Activated B cell treated with CpG ODN at 0.5 μM for 24 hours (primary cell): ENCODE measurements around the gene AADAC. TPM values are rescaled to one million over a fixed set of nuclear protein-coding genes. Genes with fewer than 3 reads are reported as not detected.
"Not testable (repeated sequence)": the region's sequence is repeated elsewhere in the genome, so short reads cannot be mapped to it uniquely, and the experiment has no call there.

ENCODE experiments used
- ATAC-seq: fragments of 200-7000 bp; cut with Tn5 transposase; one replicate; pipeline ENCODE4 v1.10.0; 2021; ENCODE audit warnings: low read depth, mild to moderate bottlenecking, moderate library complexity
- CTCF ChIA-PET: fragments of 350-600 bp; sonication (Branson Sonifier 250); formaldehyde crosslinking; loops from one replicate; lab custom pipeline; 2021; ENCODE audit warnings: antibody characterized with exemption; lab: Charles Lee
- POLR2A ChIA-PET: fragments of 350-600 bp; sonication (Branson Sonifier 250); formaldehyde crosslinking; loops from one replicate; lab custom pipeline; 2021; ENCODE audit warnings: antibody characterized with exemption; lab: Charles Lee
- DNase-seq: peaks from one replicate; pipeline ENCODE4 v3.0.0; 2022
- H3K27ac Mint-ChIP-seq: one replicate; pipeline ENCODE4 v1.8.0; 2020; ENCODE audit warnings: mixed read lengths
- H3K27me3 Mint-ChIP-seq: one replicate; pipeline ENCODE4 v1.8.0; 2021; ENCODE audit warnings: mixed read lengths
- H3K36me3 Mint-ChIP-seq: one replicate; pipeline ENCODE4 v1.8.0; 2021; ENCODE audit warnings: low read depth, mixed read lengths
- H3K4me1 Mint-ChIP-seq: one replicate; pipeline ENCODE4 v1.8.0; 2021; ENCODE audit warnings: mixed read lengths
- H3K4me3 Mint-ChIP-seq: one replicate; pipeline ENCODE4 v1.8.0; 2020; ENCODE audit warnings: mild to moderate bottlenecking, mixed read lengths
- H3K9me3 Mint-ChIP-seq: one replicate; pipeline ENCODE4 v1.8.0; 2020; ENCODE audit warnings: mixed read lengths
- CTCF ChIP-seq: fragments of 200-600 bp; IDR thresholded peaks from one replicate; pipeline ENCODE4 v1.8.0; 2022; ENCODE audit warnings: antibody characterized with exemption, mild to moderate bottlenecking
- intact Hi-C: fragments of 100-400 bp; cut with micrococcal nuclease; formaldehyde crosslinking; loops from one replicate; pipeline ENCODE4 v1.15.1; 2024
- total RNA-seq: library from RNA; stranded (reverse); gene quantifications from 2 replicates; pipeline ENCODE4 v1.2.3, GENCODE V29; 2022

AADAC gene
- total RNA-seq, 1 donor from 2014 or later = not detected

- POLR2A ChIA-PET = no interaction called here
- CTCF ChIA-PET = interaction anchor here (0.7 to 4.0 kb wide), 12 partner anchors 371 to 682 kb away, joined by 3 to 41 read pairs (median 6); no protein-coding TSS in a partner anchor
- DNase-seq = no peak
- no peaks in the 10 kb centered on the region for H3K9me3 Mint-ChIP-seq
- peak; percentile 13 for TF ChIP-seq CTCF
- H3K4me1 Mint-ChIP-seq = no peaks in the 10 kb centered on the region
- H3K27me3 Mint-ChIP-seq = peaks cover 3% of the 10 kb centered on the region
- intact Hi-C loops = loop anchor here (1.0 to 5.0 kb wide), 7 partner anchors 400 to 1052 kb away; no protein-coding TSS in a partner anchor
- no peaks in the 10 kb centered on the region for H3K36me3 Mint-ChIP-seq
- ATAC-seq = no peak
- H3K27ac Mint-ChIP-seq = no peak overlapping the region
- no peak overlapping the region for H3K4me3 Mint-ChIP-seq
Measured at GRCh38 chr3:151839313-151839631, 25.4 kb downstream of the AADAC start.

GRCh38 chr3:151841801-151842200 is 27.9 kb downstream of the AADAC start:
- Mint-ChIP-seq H3K9me3 (no peaks in the 10 kb centered on the region), H3K36me3 (no peaks in the 10 kb centered on the region), H3K27me3 (no peaks in the 10 kb centered on the region), H3K4me1 (no peaks in the 10 kb centered on the region), H3K4me3 (no peak overlapping the region), H3K27ac (no peak overlapping the region)
- ChIA-PET POLR2A (no interaction called here), CTCF (no interaction called here)
- DNase-seq (no peak), ATAC-seq (no peak)
- no peak for TF ChIP-seq CTCF
- intact Hi-C loops = no loop called here

DNA sequence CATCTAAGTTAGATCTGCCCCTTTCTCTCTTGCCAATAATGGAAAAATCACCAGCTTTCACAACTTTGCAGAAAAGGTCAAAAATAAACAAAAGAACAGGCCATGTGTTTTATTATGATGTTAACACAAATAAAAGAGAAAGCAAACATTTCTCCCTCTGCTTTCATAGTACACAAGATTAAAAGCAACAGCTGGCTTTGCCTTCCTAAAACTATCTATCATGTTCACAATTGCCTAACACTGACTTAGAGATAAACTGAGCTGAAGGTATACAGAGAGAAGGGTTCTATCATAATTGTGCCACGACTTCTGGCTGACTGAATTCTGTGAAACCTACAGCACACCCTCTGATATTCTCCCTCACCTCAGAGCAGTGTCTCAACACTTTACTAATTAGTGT is 29.4 kb downstream of the AADAC start:
- H3K4me1 Mint-ChIP-seq = no peaks in the 10 kb centered on the region
- ATAC-seq (no peak), DNase-seq (no peak)
- no peaks in the 10 kb centered on the region for H3K9me3 Mint-ChIP-seq
- no peaks in the 10 kb centered on the region for H3K36me3 Mint-ChIP-seq
- POLR2A ChIA-PET = no interaction called here
- CTCF ChIA-PET = no interaction called here
- no peaks in the 10 kb centered on the region for H3K27me3 Mint-ChIP-seq
- no peak overlapping the region for H3K4me3 Mint-ChIP-seq
- H3K27ac Mint-ChIP-seq = no peak overlapping the region
- no peak for TF ChIP-seq CTCF
- intact Hi-C loops = no loop called here

- H3K36me3 Mint-ChIP-seq = no peaks in the 10 kb centered on the region
- no peak overlapping the region for H3K27ac Mint-ChIP-seq
- no peaks in the 10 kb centered on the region for H3K4me1 Mint-ChIP-seq
- no peak overlapping the region for H3K4me3 Mint-ChIP-seq
- ATAC-seq = no peak
- no peak for TF ChIP-seq CTCF
- peaks cover 3% of the 10 kb centered on the region for H3K27me3 Mint-ChIP-seq
- ChIA-PET CTCF (no interaction called here), POLR2A (no interaction called here)
- intact Hi-C loops = no loop called here
- no peak for DNase-seq
- peaks cover 5% of the 10 kb centered on the region for H3K9me3 Mint-ChIP-seq
Measured at GRCh38 chr3:151845306-151845905, 31.5 kb downstream of the AADAC start.

DNA sequence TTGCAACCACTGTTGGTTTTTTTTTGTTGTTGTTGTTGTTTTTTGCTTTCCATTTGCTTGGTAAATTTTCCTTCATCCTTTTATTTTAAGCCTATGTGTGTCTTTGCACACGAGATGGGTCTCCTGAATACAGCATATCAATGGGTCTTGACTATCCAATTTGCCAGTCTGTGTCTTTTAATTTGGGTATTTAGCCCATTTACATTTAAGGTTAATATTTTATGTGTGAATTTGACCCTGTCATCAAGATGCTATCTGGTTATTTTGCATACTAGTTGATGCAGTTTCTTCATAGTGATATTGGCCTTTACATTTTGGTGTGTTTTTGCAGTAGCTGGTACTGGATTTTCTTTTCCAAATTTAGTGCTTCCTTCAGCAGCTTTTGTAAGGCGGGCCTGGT is 36.1 kb downstream of the AADAC start:
- H3K27me3 Mint-ChIP-seq, H3K9me3 Mint-ChIP-seq, H3K36me3 Mint-ChIP-seq, intact Hi-C loops, ATAC-seq, H3K4me3 Mint-ChIP-seq, CTCF ChIA-PET, DNase-seq, H3K27ac Mint-ChIP-seq, POLR2A ChIA-PET, H3K4me1 Mint-ChIP-seq: not testable (repeated sequence)
